Stimulated activated naive CD4-positive, alpha-beta T cell treated with Interleukin-2 at 50 U/mL for 16 hours (primary cell): ENCODE results near the gene ABHD17A.

Experiments
- DNase-seq: peaks from one replicate; lab custom pipeline; 2025; lab: John Stamatoyannopoulos, UW

The ABHD17A gene

GRCh38 chr19:1885398-1886119 is at the start of gene ABHD17A:
Gene ABHD17A (minus strand): TSS chr19:1885496. CDS start chr19:1881566, 3,930 bp downstream.
- peak; percentile 92 for DNase-seq

DNA sequence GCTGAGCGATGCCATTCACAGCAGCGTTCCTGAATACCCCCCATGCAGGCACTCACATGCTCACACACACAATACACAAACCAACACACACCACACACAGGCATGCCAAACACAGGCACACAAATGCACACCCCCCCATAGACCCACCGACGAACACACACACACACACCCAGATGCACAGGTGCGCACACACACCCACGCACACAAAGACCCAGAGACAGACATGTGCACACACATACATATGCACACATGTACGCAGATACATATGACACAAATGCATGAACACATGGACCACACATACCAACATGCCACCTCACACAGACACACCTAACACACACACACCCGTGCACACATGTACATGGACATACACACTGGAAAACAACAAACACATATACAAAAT is 48.6 kb upstream of the ABHD17A start:
- DNase-seq: no peak

- no peak for DNase-seq
Observed at GRCh38 chr19:1933244-1933643, 47.9 kb upstream of the ABHD17A start.

- no peak for DNase-seq
Observed at GRCh38 chr19:1932395-1932794, 47.1 kb upstream of the ABHD17A start.

- no peak for DNase-seq
Observed at GRCh38 chr19:1931445-1931844, 46.1 kb upstream of the ABHD17A start.

DNA sequence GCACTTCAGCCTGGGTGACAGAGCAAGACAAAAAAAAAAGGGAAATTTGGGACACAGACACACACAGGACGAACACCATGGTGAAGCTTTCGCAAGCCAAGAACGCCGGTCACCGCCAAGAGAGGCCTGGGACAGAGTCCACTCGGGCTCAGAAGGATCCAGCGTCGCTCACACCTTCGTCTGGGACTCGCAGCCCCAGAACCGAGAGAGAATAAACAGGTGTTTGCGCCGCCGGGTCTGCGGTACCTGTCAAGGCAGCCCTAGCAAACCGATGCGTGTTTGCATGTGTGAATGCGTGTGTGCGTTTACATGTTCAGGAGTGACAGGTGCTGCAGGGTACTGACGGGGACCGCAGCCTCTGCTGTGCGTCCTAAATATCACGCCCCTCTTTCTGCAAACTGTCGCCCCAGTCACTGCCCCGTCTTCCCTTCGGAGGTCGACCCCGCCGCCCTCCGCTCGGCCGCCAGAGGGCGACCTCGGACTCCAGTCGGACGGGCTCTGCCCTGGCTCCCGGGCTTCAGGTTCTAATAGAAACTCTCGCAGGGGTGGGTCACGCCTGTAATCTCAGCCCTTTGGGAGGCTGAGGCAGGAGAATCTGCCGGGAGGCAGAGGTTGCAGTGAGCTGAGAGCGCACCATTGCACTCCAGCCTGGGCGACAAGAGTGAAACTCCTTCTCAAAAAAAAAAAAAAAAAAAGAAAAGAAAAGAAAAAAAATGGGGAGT is 43.9 kb upstream of the ABHD17A start:
- DNase-seq: peak; percentile 62

- DNase-seq: no peak
Observed at GRCh38 chr19:1925544-1925943, 40.2 kb upstream of the ABHD17A start.

- DNase-seq: no peak
Observed at GRCh38 chr19:1924320-1924961, 39.1 kb upstream of the ABHD17A start.

DNA sequence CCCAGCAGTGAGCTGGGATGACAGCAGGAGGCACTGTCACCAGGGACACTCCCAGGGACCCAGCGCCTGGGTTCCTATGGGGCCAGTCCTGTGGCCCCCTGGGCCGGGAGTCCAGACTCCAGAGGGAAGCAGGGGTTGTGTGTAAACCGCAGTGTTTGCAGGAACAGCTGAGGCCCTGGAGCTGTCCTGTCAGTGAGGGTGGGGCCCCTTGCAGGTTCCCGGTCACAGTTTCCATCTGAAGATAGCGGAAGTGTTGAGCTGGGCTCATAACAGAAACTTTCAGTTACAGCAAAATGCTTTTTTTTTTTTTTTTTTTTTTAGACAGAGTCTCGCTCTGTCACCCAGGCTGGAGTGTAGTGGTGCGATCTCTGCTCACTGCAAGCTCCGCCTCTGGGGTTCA is 38.0 kb upstream of the ABHD17A start:
- DNase-seq: peak; percentile 33

GRCh38 chr19:1922803-1923202 is 37.5 kb upstream of the ABHD17A start:
- DNase-seq: no peak

- no peak for DNase-seq
Observed at GRCh38 chr19:1921825-1922224, 36.5 kb upstream of the ABHD17A start.

GRCh38 chr19:1921326-1921725 is 36.0 kb upstream of the ABHD17A start:
- DNase-seq: no peak

GRCh38 chr19:1920644-1921043 is 35.3 kb upstream of the ABHD17A start:
- no peak for DNase-seq

- no peak for DNase-seq
Observed at GRCh38 chr19:1918975-1919374, 33.7 kb upstream of the ABHD17A start.

DNA sequence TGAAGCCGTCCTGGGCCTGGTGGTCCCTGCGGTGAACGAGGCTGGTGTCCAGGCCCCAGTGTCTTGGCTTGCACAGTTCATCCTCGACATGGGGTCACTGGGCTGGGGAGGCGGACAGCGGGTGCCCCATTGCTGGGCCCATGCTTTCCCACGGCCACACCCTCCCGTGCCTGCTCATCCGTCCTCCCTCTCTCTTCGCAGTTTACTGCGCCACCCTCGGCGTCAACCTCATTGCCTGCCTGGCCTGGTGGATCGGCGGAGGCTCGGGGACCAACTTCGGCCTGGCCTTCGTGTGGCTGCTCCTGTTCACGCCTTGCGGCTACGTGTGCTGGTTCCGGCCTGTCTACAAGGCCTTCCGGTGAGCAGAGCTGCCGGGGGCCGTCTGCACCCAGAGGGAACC is 32.6 kb upstream of the ABHD17A start:
- no peak for DNase-seq

- DNase-seq: no peak
Observed at GRCh38 chr19:1917146-1917545, 31.9 kb upstream of the ABHD17A start.

GRCh38 chr19:1914826-1915341 is 29.6 kb upstream of the ABHD17A start:
- no peak for DNase-seq

DNA sequence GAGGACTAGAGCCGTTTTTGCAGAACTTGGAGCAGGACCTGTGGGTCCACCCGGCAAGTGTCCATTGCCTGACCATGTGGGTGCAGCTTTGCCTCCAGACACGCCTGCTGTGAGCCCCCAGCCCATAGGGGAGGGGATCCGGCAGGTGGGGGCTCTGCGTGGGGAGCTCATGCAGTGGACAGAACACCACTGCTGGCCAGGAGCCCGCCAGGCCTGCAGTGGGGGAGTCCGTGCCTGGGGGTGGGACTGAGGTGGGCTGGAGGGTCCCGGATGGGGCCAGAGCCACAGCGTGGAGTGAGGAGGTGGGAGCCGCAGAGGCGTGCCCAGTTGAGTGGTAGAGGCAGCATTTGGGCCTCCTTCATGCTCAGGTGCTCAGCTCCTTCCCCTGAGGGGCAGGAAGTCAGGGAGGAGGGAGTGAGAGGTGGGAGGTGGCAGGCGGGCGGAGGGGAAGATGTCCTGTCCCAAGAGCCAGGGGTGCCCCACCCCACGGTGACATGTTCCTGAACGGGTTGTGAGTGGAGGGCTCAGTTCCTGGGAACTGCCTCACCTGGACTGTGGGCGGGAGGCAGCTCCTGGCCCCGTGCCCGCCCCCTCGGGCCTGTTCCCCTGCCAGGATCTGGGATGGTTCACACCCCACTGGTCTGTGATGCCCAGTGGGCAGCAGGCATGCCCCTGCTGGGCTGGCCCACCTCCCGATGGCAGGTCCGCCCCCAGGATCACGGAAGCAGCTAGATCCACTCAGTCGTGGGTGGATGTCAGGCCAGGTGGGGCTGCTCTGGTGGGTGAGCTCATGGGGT is 28.7 kb upstream of the ABHD17A start:
- no peak for DNase-seq

DNA sequence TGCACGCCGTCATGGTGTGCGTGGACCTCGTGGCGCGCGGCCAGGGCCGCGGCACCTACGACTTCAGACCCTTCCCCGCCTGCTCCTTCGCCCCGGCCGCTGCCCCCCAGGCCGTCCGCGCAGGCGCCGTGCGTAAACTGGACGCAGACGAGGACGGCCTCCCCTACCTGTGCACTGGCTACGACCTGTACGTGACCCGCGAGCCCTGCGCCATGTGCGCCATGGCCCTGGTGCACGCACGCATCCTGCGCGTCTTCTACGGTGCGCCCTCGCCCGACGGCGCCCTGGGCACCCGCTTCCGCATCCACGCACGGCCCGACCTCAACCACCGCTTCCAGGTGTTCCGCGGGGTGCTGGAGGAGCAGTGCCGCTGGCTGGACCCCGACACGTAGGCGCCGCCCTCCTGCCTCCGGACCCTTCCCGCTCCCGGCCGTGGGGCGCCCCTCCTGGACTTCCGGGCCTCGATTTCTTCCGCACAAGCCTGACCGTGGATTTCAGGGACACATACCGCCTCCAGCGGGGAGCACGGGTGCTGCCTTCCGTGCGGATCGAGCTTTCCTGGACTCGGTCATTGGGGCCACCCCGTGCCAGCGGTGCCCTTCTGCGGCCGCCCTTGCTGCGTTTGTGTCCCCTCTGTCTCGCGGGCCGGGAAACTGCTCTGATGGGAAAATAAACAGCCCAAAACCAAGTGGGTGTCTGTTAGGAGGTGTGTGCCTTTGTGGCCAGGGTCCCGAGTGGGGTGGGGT is 27.6 kb upstream of the ABHD17A start:
- DNase-seq: no peak

DNA sequence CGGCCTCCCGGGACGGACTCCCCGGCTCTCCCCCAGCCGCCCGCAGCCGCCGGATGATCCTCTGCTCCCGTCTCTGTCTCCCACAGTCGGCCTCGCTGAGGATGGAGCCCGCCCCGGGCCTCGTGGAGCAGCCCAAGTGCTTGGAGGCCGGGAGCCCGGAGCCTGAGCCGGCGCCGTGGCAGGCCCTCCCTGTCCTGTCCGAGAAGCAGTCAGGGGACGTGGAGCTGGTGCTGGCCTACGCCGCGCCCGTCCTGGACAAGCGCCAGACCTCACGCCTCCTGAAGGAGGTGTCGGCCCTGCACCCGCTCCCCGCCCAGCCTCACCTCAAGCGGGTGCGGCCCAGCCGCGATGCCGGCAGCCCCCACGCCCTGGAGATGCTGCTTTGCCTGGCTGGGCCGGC is 26.7 kb upstream of the ABHD17A start:
- DNase-seq: no peak

GRCh38 chr19:1911098-1911497 is 25.8 kb upstream of the ABHD17A start:
- DNase-seq: no peak
